Measurements from ENCODE around the gene APOL1.

The APOL1 gene

DNA sequence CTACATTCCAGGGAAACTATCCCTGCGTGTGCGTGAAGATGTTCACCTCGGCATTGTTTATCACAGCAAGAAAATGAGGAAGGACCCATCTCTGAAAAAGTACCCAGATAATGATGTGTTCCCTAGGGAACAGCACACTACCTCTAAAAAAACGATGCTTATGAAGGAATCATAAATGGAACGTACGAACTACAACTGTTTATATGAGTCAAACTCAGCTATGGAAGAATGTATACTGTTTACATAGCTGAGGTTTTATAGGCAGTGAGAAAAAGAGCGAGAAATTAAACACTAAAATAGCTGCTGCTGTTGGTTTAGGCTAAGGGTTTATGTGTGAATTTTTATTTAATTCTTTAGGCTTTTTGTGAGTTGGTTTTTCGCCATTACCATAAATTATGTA lies 48.9 kb downstream of the APOL1 start:
- no peak overlapping the region for H3K9ac ChIP-seq (ENCODE audit: low read depth, low read length)
- TF ChIP-seq, protein P1, sequence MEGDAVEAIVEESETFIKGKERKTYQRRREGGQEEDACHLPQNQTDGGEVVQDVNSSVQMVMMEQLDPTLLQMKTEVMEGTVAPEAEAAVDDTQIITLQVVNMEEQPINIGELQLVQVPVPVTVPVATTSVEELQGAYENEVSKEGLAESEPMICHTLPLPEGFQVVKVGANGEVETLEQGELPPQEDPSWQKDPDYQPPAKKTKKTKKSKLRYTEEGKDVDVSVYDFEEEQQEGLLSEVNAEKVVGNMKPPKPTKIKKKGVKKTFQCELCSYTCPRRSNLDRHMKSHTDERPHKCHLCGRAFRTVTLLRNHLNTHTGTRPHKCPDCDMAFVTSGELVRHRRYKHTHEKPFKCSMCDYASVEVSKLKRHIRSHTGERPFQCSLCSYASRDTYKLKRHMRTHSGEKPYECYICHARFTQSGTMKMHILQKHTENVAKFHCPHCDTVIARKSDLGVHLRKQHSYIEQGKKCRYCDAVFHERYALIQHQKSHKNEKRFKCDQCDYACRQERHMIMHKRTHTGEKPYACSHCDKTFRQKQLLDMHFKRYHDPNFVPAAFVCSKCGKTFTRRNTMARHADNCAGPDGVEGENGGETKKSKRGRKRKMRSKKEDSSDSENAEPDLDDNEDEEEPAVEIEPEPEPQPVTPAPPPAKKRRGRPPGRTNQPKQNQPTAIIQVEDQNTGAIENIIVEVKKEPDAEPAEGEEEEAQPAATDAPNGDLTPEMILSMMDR (IDR thresholded peaks at IDR 0.05; ENCODE audit: borderline replicate concordance, extremely low read depth, low read length, poor library complexity, severe bottlenecking) = no peak
- TF ChIP-seq EZH2 (IDR thresholded peaks at IDR 0.05; ENCODE audit: borderline replicate concordance, low read depth, low read length, severe bottlenecking) = no peak
- no peak overlapping the region for H3K4me3 ChIP-seq (ENCODE audit: low read depth in 1 of 2, low read length in 2 of 2)
- no peak overlapping the region for H3K27ac ChIP-seq (ENCODE audit: low read length)
- H2AFZ ChIP-seq (ENCODE audit: low read depth, low read length) = no peak overlapping the region
- no peak for ATAC-seq (ENCODE audit: insufficient read depth, low read depth)
- no peaks in the 10 kb centered on the region for H3K79me2 ChIP-seq (ENCODE audit: insufficient read depth, low read length)
- peaks cover 98% of the 10 kb centered on the region for H3K36me3 ChIP-seq (ENCODE audit: insufficient read depth, low read length)
- no peaks in the 10 kb centered on the region for H3K9me3 ChIP-seq (ENCODE audit: insufficient read depth, low read length, severe bottlenecking)
- H3K4me2 ChIP-seq (ENCODE audit: insufficient read depth, low read length) = no peak overlapping the region
- peaks cover 11% of the 10 kb centered on the region for H4K20me1 ChIP-seq (ENCODE audit: insufficient read depth, low read length)
- no peak for DNase-seq
- H3K27me3 ChIP-seq (ENCODE audit: insufficient read depth, low read length, poor library complexity) = no peaks in the 10 kb centered on the region
- no peaks in the 10 kb centered on the region for H3K4me1 ChIP-seq (ENCODE audit: insufficient read depth, low read length)

DNA sequence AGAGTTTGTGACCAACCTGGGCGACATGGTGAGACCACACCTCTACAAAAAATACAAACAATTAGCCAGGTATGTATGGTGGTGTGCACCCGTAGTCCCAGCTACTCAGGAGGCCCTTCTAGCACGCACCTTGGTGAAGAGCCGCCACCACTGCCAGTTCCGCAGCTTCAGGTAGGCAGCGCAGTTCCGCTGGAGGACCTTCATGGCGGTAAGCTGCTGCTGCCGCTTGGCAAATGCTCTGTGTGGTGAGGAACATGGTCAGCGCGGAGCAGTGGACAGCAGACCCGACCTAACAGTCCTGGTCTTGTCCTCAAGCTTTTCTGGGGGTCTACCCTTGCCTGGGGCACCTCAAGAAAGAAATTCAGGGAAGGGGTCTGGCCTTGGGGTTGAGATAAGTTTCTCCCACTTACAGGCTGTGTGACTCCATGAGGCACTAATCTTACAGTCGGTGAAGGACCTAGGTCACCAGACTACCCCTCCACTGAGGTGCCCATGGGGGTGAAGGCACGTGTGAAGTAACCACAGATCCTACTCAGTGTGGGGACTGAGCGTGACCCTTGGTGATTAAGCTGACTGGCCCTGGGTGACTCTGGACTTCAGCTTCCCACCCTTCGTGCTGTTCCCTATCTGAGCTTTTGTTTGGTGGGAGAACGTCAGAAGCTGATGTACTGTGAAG lies 49.6 kb downstream of the APOL1 start:
- TF ChIP-seq EZH2 (IDR thresholded peaks at IDR 0.05; ENCODE audit: borderline replicate concordance, low read depth, low read length, severe bottlenecking) = no peak
- TF ChIP-seq, protein P1 (IDR thresholded peaks at IDR 0.05; ENCODE audit: borderline replicate concordance, extremely low read depth, low read length, poor library complexity, severe bottlenecking) = no peak
- no peak overlapping the region for H2AFZ ChIP-seq (ENCODE audit: low read depth, low read length)
- H3K27me3 ChIP-seq (ENCODE audit: insufficient read depth, low read length, poor library complexity) = no peaks in the 10 kb centered on the region
- no peaks in the 10 kb centered on the region for H3K79me2 ChIP-seq (ENCODE audit: insufficient read depth, low read length)
- no peak overlapping the region for H3K4me2 ChIP-seq (ENCODE audit: insufficient read depth, low read length)
- H3K36me3 ChIP-seq (ENCODE audit: insufficient read depth, low read length) = peaks cover 98% of the 10 kb centered on the region
- peaks cover 11% of the 10 kb centered on the region for H4K20me1 ChIP-seq (ENCODE audit: insufficient read depth, low read length)
- H3K27ac ChIP-seq (ENCODE audit: low read length) = no peak overlapping the region
- H3K4me3 ChIP-seq (ENCODE audit: low read depth in 1 of 2, low read length in 2 of 2) = no peak overlapping the region
- no peaks in the 10 kb centered on the region for H3K4me1 ChIP-seq (ENCODE audit: insufficient read depth, low read length)
- no peaks in the 10 kb centered on the region for H3K9me3 ChIP-seq (ENCODE audit: insufficient read depth, low read length, severe bottlenecking)
- H3K9ac ChIP-seq (ENCODE audit: low read depth, low read length) = no peak overlapping the region
- DNase-seq = no peak
- ATAC-seq (ENCODE audit: insufficient read depth, low read depth) = no peak; the same call in 2 of the 3 replicates

DNA sequence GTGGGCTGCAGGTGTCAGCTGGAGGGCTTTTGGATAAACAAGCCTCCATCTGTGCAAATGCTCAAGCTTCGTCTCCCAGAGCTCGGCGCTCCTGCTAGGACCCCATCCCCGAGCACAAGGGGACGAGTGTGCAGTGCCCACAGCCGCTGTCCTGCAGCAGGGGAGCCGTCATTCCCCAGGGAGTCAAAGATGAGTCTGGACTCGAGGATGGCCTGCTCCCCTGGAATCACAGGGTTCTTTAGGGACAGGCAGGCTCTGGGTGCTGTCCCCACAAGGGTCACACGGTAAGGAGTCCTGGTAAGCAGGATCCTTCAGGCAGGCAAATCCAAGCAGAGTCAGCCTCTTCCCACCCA lies 50.2 kb downstream of the APOL1 start:
- H3K36me3 ChIP-seq (ENCODE audit: insufficient read depth, low read length) = peaks cover 97% of the 10 kb centered on the region
- no peak overlapping the region for H3K27ac ChIP-seq (ENCODE audit: low read length)
- no peaks in the 10 kb centered on the region for H3K79me2 ChIP-seq (ENCODE audit: insufficient read depth, low read length)
- H3K27me3 ChIP-seq (ENCODE audit: insufficient read depth, low read length, poor library complexity) = no peaks in the 10 kb centered on the region
- no peaks in the 10 kb centered on the region for H3K4me1 ChIP-seq (ENCODE audit: insufficient read depth, low read length)
- H3K9me3 ChIP-seq (ENCODE audit: insufficient read depth, low read length, severe bottlenecking) = no peaks in the 10 kb centered on the region
- DNase-seq (no peak), ATAC-seq (ENCODE audit: insufficient read depth, low read depth) (no peak)
- H4K20me1 ChIP-seq (ENCODE audit: insufficient read depth, low read length) = peaks cover 11% of the 10 kb centered on the region
- no peak overlapping the region for H2AFZ ChIP-seq (ENCODE audit: low read depth, low read length)
- H3K4me2 ChIP-seq (ENCODE audit: insufficient read depth, low read length) = no peak overlapping the region
- no peak overlapping the region for H3K4me3 ChIP-seq (ENCODE audit: low read depth in 1 of 2, low read length in 2 of 2)
- H3K9ac ChIP-seq (ENCODE audit: low read depth, low read length) = no peak overlapping the region
- TF ChIP-seq, protein P1 (IDR thresholded peaks at IDR 0.05; ENCODE audit: borderline replicate concordance, extremely low read depth, low read length, poor library complexity, severe bottlenecking) = no peak
- TF ChIP-seq EZH2 (IDR thresholded peaks at IDR 0.05; ENCODE audit: borderline replicate concordance, low read depth, low read length, severe bottlenecking) = no peak
